GM21390 (cell line): ENCODE results near the gene ITPRIPL1.

Source experiments
- ATAC-seq: cut with Tn5 transposase; IDR thresholded peaks from one replicate; pipeline ENCODE4 v1.9.1; 2021; ENCODE audit not compliant: unreplicated experiment

ITPRIPL1 gene

DNA sequence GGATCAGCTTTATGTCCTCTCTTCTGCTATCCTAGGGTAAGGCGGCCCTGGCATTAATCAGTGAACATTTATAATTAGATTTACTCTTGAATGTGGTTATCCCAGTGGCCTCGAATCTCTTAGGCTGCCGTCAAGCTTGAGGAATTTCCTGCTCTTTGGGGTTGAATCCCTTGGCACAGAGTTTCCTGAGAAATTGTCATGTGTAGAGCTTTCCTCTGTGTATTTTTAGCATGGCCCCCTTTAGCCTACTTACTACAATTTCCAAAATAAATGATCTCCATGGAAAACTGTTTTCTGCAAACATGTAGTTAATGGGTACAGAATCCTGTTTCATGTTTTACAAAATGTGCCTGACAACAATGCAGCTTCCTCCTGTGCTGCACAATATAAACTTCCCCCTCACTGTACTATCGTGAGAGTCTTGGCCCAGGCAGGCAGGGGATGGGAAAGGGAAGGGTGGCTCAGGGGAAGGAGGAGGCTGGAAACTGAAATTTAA, 28.5 kb downstream of the ITPRIPL1 start:
- no peak for ATAC-seq

DNA sequence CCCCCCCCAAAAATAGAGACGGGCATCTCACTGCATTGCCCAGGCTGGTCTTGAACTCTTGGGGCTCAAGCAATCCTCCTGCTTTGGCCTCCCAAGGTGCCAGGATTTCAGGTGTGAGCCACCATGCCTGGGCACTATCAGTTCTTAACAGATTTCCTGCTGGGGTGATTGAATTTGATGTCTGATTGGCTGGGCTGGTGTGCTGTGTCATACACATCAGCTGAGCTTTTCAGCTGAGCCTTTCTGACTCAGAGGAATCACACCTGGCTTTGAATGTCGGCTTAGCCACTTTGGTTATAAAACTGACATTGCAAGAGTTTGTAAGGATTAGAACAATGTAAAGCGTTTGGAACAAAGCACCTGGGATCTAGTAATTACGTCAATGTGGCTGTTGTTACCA, 29.4 kb downstream of the ITPRIPL1 start:
- ATAC-seq, result no peak

DNA sequence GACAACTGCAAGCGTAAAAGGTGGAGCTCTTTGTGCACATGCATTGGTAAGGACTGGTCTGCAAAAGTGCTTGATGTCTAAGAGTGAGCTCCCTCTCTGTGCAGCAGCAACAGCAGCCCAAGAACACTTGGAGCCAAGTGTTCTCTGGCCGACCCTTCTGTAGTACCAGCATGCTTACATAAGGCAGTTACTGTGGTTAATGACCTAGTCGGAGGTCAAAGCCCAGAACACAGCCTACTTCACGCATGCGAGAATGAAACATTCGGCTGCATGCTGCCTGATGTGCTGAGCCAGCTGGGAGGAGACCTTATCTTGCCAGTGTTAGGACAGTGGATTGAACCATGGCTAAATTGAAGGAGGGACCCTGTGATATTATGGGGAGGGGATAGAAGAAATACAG, 31.8 kb downstream of the ITPRIPL1 start:
- ATAC-seq, result no peak

DNA sequence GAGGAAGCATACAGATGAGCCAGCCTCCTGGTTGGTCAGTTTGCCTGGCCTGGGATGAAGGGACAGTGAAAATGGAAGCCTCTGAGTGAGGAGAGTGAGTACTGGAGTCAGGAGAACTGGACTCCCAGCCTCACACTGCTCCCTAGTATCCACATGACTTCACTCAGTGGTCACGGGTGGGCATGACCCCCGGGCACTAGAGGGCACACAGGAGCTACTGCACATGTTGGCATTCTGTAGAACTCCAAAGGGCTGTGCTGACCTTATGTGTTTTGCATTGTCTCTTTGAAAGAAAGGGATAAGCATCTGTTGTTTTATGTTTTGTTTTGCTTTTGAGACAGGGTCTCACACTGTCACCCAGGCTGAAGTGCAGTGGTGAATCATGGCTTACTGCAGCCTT, 34.2 kb downstream of the ITPRIPL1 start:
- no peak for ATAC-seq

DNA sequence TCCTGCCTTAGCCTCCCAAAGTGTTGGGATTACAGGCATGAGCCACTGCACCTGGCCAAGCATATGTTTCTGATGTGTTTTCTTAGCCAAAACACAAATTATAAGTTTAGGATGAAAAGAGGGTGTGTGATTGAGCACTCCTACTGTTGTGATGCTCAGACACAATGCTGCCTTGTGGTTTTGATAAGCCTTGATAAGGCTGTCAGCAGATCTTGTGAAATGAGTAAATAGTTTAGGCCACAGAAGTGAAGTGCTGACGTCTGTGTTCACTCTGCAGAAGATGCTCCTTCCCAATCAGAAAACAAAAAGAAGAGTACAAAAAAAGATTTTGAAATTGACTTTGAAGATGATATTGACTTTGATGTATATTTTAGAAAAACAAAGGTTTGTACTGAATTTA, 34.7 kb downstream of the ITPRIPL1 start:
- ATAC-seq, result no peak

DNA sequence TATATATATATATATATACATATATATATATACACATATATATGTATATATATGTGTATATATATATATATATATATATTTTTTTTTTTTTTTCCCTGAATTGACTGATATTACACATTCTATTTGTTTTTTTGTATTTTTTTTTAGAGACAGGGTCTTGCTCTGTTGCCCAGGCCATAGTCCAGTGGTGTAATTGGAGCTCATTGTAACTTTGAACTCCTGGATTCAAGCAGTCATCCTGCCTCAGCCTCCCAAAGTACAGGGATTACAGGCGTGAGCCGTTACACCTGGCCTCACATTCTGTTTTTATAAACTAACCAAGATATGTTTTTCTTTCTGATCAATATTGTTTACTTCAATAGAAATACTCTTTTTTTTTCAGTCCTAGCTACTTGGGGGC, 36.6 kb downstream of the ITPRIPL1 start:
- no peak for ATAC-seq

DNA sequence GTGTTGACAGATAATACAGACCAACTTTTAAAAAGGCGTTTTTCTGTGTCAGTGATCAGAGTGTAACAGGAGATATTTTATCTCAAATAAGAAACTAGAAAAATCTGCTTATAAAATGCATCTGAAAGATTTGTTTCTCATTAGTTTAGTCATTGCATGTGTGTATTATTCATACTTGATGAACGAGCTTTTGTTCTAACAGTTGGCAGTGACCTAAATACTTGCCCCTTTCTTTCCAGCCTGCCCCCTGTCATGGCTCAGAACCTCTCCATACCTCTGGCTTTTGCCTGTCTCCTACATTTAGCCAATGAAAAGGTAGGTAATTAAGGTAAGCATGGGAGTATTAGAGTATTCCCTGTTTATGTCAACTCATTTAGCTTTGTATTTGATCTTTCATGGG, 44.1 kb downstream of the ITPRIPL1 start:
- ATAC-seq, result no peak

DNA sequence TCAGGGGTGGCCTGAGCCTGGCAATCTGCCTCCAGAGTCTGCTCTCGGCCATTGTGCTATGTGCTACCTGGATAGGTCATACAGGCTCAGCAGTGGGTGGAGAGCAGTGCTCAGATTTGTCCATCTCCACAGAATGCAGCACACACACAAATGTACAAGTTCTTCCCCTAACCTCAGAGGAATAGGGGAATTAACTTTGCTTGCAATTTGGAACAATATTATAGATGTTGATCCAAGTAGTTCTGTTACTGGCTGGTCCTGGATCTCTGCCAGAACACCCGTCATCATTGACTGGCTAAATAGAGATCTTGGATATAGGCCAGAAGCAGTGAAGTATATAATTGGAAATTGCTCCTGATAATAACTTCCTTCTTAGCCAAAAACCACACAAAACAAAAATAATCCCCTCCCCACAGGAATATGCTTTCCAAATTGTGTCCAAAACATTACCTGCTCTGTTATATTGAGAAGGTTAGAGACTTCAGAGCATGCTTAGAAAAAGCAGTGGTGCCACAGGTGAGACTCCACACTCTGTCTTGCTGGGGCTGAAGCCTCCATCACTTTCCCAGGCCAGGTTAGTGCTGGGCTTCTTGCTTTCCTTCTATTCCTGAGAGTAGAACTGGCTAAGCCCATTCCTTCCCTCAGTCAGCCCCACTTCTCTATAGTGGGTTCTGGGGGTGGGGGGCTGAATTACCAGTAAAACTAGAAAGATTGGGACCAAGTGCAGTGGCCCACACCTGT, 49.3 kb downstream of the ITPRIPL1 start:
- ATAC-seq, result no peak
